GM13976 (cell line): ENCODE results near the gene BCL11B.

ENCODE experiments used
- DNase-seq: peaks from one replicate; pipeline ENCODE4 v3.0.0; 2012; ENCODE audit warnings: low spot score
- CTCF ChIP-seq: IDR thresholded peaks from 2 replicates; pipeline ENCODE4 v1.5.1; 2012; ENCODE audit warnings: borderline replicate concordance, mild to moderate bottlenecking; ENCODE audit not compliant: insufficient read depth; ENCODE audit errors: extremely low read depth, missing control alignments, control extremely low read depth
- in situ Hi-C: fragments of 300-500 bp; cut with MboI; formaldehyde crosslinking; loops from one replicate; pipeline ENCODE4 v1.12.0; 2022; ENCODE audit warnings: low sequenced_read_pairs, mixed read lengths, inconsistent platforms; ENCODE audit not compliant: unreplicated experiment

Gene BCL11B

GRCh38 chr14:99145307-99145706 lies 126.7 kb downstream of the BCL11B start:
- TF ChIP-seq CTCF, result no peak
- no peak for DNase-seq
- in situ Hi-C loops, result no loop called here

- no peak for DNase-seq
- in situ Hi-C loops, result no loop called here
- no peak for TF ChIP-seq CTCF
These were observed 128.2 kb downstream of the BCL11B start for GRCh38 chr14:99143793-99144192.

- no peak for TF ChIP-seq CTCF
- no peak for DNase-seq
- in situ Hi-C loops, result no loop called here
These were observed 128.9 kb downstream of the BCL11B start for GRCh38 chr14:99143126-99143525.

GRCh38 chr14:99141236-99141635 lies 130.8 kb downstream of the BCL11B start:
- in situ Hi-C loops, result no loop called here
- TF ChIP-seq CTCF, result no peak
- DNase-seq, result no peak

- no peak for TF ChIP-seq CTCF
- no peak for DNase-seq
- in situ Hi-C loops, result no loop called here
These were observed 132.8 kb downstream of the BCL11B start for GRCh38 chr14:99138999-99139865.

- DNase-seq, result no peak
- no peak for TF ChIP-seq CTCF
- in situ Hi-C loops, result no loop called here
These were observed 134.0 kb downstream of the BCL11B start for GRCh38 chr14:99137913-99138571.
